Epithelial cell of proximal tubule (primary cell): ENCODE data around the gene DNAJC28. TPM values are rescaled to one million over a fixed set of nuclear protein-coding genes. Genes with fewer than 3 reads are reported as not detected.

Experiments
- DNase-seq: peaks from one replicate; pipeline ENCODE4 v3.0.0-alpha.2; 2011; ENCODE audit warnings: low read depth
- H3K4me3 ChIP-seq: 2 replicates; pipeline ENCODE4 v1.5.1; 2011; ENCODE audit warnings: low read depth, mild to moderate bottlenecking, low read length
- total RNA-seq: library from RNA; depleted of rRNA; stranded (reverse); fragments of >200 nt; gene quantifications from 2 replicates; pipeline ENCODE4 v1.2.3, GENCODE V29; 2015
- TF ChIP-seq, protein P1 (sequence below): conservative IDR thresholded peaks from 2 replicates; pipeline ENCODE4 v1.5.1; 2012; ENCODE audit warnings: low read depth, mild to moderate bottlenecking, low read length

Gene DNAJC28, protein sequence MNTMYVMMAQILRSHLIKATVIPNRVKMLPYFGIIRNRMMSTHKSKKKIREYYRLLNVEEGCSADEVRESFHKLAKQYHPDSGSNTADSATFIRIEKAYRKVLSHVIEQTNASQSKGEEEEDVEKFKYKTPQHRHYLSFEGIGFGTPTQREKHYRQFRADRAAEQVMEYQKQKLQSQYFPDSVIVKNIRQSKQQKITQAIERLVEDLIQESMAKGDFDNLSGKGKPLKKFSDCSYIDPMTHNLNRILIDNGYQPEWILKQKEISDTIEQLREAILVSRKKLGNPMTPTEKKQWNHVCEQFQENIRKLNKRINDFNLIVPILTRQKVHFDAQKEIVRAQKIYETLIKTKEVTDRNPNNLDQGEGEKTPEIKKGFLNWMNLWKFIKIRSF
- 0.87 and 0.92 TPM in 2 replicates for total RNA-seq

DNA sequence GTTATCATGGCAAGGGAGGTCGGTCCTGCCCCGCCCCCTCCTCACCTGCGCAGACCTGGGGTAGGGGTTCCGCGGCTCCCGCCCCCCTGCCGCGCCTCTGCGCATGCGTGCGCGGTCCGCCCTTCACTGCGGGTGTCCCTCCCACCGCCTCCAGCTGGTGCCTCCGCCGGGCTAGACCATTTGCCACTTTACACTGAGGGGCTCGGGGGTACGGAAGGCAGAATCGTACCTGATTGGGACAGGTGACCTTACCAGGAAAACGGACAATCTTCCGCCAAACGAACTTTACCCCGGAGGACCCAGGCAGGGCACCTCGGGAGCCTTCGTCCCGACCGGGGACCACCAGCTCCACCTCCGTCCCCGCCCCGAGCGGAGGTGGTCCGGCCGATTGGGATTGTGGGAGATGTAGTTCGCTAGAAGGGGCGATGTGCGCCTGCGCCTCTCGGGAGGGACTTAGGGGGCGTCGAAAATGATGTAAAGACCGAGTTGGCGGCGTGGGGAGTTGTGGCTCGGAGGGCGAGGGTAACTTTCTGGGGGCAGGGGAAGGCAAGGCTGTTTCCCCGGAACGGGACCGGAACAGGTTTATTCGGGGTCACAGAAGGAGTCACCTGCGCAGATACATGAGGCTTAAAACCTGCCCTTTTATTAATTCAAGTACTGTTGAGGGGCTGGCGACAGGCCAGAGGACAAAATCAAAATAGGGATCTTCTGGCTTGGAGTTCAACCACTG lies at the start of gene DNAJC28:
Gene DNAJC28, minus strand, starts transcription at position 344 of the 730 bp plus-strand sequence. CDS start 2,323 bp downstream, outside the sequence.
- H3K4me3 ChIP-seq, result peak within 1 kb of the TSS; percentile 97
- TF ChIP-seq, protein P1, sequence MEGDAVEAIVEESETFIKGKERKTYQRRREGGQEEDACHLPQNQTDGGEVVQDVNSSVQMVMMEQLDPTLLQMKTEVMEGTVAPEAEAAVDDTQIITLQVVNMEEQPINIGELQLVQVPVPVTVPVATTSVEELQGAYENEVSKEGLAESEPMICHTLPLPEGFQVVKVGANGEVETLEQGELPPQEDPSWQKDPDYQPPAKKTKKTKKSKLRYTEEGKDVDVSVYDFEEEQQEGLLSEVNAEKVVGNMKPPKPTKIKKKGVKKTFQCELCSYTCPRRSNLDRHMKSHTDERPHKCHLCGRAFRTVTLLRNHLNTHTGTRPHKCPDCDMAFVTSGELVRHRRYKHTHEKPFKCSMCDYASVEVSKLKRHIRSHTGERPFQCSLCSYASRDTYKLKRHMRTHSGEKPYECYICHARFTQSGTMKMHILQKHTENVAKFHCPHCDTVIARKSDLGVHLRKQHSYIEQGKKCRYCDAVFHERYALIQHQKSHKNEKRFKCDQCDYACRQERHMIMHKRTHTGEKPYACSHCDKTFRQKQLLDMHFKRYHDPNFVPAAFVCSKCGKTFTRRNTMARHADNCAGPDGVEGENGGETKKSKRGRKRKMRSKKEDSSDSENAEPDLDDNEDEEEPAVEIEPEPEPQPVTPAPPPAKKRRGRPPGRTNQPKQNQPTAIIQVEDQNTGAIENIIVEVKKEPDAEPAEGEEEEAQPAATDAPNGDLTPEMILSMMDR, result no peak
- DNase-seq, result no peak

DNA sequence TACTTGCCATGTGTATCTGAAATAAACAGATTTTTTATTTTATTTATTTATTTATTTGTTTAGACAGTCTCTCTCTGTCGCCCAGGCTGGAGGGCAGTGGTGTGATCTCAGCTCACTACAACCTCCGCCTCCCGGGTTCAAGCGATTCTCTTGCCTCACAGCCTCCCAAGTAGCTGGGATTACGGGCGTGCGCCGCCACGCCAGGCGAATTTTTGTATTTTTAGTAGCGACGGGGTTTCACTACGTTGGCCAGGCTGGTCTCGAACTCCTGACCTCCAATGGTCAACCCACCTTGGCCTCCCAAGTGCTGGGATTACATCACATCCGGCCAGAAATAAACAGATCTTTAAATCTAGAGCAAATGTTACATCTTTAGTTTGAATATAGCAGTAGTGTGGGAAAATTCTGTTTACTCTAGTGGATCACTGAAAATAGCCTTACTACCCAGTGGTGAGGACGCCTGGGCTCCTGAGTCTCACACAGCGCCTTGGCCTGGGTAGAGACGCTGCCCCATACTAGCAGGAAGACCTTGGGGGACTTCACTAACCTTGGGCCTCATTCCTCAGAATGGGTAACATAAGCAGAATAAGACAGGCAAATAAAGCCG lies 49.7 kb upstream of the DNAJC28 start:
- TF ChIP-seq, protein P1, result no peak
- no peak for DNase-seq
- H3K4me3 ChIP-seq, result peak overlapping the region; percentile 93

DNA sequence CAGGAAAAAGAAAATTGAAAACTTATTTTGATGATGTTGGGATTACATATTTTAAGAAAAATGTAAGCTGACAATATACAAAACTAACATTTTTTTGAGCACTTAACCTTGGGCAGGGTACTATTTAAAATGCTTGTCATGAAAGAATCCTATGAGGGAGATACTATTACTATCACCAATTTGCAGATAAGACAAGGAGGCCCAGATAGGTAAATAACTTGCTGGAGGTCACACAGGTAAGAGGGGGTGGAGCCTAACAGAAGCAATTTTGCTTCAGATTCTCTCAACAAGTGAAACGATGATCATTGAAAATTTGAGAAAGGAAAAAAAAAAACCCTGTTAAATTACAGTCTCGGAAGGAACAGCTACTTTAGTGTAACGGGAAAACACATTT lies 49.2 kb upstream of the DNAJC28 start:
- TF ChIP-seq, protein P1, result no peak
- peak overlapping the region; percentile 93 for H3K4me3 ChIP-seq
- no peak for DNase-seq

DNA sequence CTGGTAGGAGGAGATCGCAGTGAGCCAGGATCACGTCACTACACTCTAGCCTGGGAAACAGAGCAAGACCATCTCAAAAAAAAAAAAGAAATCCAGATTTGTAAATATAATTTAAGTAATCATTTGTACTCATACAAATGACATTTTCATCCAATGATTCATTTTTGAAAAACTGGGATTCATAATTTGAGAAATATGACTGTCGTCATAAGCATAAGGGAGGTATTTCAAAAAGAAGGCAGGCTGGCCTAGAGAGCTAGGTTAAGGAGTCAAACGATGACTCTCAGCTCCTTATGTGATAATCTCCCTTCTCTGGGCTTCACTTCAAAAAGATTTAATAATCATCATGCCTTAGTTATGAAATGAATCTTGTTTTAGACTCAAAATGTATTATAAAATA lies 48.1 kb upstream of the DNAJC28 start:
- TF ChIP-seq, protein P1, result no peak
- no peak overlapping the region for H3K4me3 ChIP-seq
- DNase-seq, result no peak

DNA sequence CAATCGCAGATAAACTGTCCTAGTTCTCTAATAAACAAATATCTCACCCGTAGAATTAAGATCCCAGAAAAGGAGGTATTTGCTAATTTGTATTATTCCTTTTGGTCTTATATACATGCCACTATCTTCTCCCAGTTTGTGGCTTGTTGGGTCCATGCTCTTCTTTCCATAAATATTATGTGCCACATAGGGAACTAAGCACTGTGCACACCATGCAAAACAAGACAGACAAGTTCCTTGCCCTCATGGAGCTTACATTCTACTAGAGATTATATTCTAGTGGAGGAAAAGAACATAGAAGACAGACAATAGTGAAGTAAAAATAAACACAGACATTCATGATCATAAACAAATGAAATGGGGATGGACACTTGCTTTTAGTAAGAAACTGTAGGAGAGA lies 45.7 kb upstream of the DNAJC28 start:
- TF ChIP-seq, protein P1, result no peak
- no peak for DNase-seq
- H3K4me3 ChIP-seq, result no peak overlapping the region

DNA sequence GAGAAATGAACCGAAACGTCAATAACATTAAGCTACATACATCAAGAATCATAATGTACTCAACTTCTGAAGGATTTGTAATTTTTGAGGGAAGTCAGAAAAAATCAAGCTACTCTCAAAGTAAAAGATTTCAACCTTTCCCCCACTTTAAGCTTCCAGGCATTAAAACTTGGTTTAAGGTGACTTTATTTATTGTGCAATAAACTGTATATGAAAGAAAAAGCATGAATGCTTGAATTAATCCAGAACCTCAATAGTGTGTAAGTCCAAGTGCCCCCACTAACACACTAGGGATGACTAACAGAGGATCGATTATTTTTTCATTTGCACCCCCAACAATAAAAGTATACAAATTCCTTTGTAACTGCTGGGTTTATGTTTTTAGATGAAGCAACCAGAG lies 39.5 kb upstream of the DNAJC28 start:
- TF ChIP-seq, protein P1, result no peak
- H3K4me3 ChIP-seq, result no peak overlapping the region
- DNase-seq, result no peak
